PFSK-1 (cell line): ENCODE measurements around the gene PRPF6.

Experiments
- FOXP2 ChIP-seq: optimal IDR thresholded peaks from 2 replicates; pipeline ENCODE3; 2011; ENCODE audit warnings: borderline replicate concordance, control low read depth, inconsistent platforms; ENCODE audit not compliant: insufficient read depth; ENCODE audit errors: extremely low read length, extremely low read depth
- POLR2AphosphoS5 ChIP-seq: IDR thresholded peaks from 2 replicates; pipeline ENCODE4 v1.6.1; 2012; ENCODE audit warnings: low read depth, mild to moderate bottlenecking, control low read depth, low read length, moderate library complexity
- REST ChIP-seq, 2 experiments: IDR thresholded peaks; 2 replicates each; pipeline versions ENCODE4 v1.6.1 to v1.8.0; 2011 to 2012; ENCODE audit warnings: low read depth in 2 of 2, low read length in 2 of 2, control low read depth in 1 of 2, inconsistent platforms in 1 of 2, mild to moderate bottlenecking in 1 of 2, moderate library complexity in 1 of 2; ENCODE audit not compliant: insufficient read depth in 1 of 2

- TF ChIP-seq FOXP2 (no peak), REST (IDR thresholded peaks at IDR 0.05; ENCODE audit: insufficient read depth in 1 of 2, low read depth in 2 of 2, low read length in 2 of 2) (no peak), POLR2AphosphoS5 (no peak)
Measured at GRCh38 chr20:64001607-64002011, 20.7 kb downstream of the PRPF6 start.
